DMS53 (cell line): Measurements from ENCODE around the gene GSS.
"Not testable (repeated sequence)": the region's sequence is repeated elsewhere in the genome, so short reads cannot be mapped to it uniquely, and the experiment has no call there.

ENCODE experiments used
- DNase-seq: peaks from one replicate; lab custom pipeline; 2025; lab: John Stamatoyannopoulos, UW

GSS gene

DNA sequence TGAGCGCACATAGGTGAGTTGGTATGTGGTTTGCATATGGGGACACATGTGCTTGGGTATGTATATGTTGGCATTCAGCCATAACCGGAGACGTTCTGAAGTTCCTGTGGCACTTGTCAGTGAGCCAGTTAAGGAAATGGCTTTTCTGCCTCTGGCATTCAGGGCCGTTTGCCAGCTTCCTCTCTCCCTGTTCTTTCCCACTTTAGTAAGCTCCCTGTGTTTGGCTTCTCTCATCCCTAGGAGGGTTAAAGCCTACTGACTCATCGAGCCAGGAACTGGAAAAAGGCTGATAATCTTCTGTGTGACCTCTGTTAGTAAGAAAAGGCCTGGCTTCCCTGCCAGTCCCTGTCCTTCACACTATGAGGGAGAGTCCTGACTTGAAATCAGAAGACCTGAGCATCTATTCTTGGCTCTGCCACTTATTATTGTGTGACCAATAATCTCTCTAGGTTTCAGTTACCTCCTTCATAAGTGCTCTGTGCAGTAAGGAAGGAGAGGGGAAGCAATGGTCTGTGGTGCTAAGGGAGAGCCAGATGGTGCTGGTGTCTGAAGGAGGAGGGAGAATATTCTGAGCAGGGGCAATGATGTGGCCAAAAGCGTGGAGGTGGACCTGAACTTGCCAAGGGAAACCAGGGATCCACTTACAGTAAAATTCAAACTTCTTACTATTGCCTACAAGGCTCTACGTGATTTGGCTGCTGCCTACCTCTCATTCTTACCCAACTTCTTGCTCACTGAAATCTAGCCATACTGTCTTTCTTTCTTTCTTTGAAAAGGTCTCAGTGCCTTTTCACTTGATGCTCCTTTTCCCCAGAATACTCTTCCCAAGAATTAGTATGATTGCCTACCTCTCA is 47.8 kb downstream of the GSS start:
- DNase-seq = peak; percentile 81

DNA sequence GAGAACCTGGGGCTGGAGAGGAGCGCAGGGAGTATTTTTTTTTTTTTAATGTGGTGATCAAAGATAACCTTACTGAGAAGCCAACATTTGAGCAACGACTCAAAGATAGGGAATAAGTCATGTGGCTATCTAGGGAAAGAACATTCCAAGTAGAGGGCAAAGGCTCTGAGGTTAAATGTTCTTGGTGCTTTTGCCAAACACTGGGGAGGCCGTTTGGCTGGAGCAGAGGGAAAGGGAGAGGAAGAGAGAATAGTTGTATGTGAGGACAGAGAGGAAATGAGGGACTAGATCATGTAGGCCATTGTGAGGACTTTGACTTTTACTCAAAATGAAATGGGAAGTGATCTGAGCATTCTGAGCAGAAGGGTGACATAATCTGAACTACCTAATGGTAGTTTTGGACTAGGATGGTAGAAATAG is 51.4 kb downstream of the GSS start:
- DNase-seq = no peak

DNA sequence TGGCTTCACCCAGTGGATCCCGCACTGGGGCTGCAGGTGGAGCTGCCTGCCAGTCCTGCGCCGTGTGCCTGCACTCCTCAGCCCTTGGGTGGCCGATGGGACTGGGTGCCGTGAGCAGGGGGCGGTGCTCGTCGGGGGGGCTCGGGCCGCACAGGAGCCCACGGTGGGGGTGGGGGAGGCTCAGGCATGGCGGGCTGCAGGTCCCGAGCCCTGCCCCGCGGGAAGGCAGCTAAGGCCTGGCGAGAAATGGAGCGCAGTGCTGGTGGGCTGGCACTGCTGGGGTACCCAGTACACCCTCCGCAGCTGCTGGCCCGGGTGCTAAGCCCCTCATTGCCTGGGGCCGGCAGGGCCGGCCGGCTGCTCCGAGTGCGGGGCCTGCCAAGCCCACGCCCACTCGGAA is 56.9 kb downstream of the GSS start:
- not testable (repeated sequence) for DNase-seq

DNA sequence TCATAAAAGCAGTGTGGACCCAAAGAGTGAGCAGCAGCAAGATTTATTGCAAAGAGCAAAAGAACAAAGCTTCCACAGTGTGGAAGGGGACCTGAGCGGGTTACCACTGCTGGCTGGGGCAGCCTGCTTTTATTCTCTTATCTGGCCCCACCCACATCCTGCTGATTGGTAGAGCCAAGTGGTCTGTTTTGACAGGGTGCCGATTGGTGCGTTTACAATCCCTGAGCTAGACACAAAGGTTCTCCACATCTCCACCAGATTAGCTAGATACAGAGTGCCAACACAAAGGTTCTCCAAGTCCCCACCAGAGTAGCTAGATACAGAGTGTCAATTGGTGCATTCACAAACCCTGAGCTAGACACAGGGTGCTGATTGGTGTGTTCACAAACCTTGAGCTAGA is 57.5 kb downstream of the GSS start:
- not testable (repeated sequence) for DNase-seq

DNA sequence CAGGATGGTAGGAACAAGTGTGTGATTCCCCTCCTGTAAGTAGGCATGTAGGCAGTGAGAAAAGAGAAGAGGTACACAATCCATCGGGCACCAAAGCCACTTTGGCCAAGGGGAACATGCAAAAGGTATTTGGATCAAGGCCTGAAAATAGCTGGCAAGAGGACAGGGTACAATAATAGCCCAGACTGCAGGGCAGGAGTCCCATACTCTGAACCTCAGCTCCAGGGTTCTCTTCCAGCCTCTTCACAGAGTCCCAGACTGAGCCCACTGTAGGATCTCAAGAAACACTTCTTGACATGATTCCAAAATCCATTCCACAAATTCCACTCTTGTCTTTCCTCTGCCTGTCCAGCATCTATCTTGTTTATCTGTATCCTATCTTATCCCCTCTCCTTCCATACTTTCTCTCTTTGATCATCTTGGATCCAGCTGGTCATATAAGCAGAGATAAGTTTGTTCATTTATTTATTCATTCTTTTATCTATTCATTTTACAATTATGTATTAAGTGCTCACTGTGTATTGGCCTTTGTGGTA is 59.5 kb downstream of the GSS start:
- no peak for DNase-seq

DNA sequence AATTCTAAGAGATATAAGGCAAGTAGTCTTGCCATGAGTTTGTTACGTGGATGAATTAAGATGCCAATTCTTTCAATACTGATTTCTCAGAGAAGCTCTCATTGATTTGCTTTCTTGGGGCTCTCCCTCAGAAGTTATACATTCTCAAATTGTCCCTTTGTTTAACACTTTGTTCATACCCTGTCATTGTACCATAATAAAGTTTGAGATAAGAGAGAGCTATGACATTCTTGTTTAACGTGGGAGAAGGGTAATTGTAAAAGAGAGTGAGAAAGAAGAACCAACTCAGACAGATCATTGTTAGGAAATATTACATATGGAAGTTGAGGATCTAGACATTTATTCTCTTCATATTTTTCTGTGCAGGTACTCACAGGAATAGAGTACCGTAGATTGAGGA is 60.1 kb downstream of the GSS start:
- no peak for DNase-seq

DNA sequence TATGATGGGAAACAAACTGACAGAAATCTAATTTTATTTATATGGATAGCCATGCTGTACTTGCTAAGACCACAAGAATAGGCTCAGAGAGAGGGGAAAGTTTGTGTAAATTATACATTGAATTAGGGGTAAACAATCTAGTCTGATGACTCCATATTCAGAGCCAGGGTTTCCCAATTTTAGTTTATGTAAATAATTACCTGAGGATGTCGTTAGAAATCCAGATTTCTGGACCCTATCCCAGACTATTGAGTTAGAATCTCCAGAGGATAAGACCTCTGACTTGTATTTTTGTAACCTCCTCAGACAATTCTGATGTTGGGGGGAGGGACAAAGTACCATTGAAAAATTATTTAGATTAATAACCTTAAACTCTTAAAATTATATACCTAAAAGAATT is 60.9 kb downstream of the GSS start:
- DNase-seq = no peak

DNA sequence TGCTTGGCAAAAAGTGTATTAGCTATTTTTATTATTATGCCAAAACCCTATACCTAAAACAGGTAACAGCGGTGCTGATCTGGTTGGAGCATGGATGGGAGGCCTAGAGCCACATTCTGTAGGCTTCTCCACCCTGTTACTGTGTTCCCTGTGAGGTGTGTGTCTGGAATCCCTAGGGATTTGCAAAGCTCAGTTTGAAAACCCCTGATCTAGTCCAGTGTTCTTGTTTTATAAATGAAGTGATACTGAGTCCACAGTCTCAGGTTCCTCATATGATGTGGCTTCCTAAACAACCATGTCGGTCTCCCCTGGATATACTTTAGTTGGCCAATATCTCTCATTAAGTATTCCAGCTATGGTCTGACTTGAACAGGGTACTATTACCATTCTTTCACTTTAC is 62.9 kb downstream of the GSS start:
- DNase-seq = no peak

DNA sequence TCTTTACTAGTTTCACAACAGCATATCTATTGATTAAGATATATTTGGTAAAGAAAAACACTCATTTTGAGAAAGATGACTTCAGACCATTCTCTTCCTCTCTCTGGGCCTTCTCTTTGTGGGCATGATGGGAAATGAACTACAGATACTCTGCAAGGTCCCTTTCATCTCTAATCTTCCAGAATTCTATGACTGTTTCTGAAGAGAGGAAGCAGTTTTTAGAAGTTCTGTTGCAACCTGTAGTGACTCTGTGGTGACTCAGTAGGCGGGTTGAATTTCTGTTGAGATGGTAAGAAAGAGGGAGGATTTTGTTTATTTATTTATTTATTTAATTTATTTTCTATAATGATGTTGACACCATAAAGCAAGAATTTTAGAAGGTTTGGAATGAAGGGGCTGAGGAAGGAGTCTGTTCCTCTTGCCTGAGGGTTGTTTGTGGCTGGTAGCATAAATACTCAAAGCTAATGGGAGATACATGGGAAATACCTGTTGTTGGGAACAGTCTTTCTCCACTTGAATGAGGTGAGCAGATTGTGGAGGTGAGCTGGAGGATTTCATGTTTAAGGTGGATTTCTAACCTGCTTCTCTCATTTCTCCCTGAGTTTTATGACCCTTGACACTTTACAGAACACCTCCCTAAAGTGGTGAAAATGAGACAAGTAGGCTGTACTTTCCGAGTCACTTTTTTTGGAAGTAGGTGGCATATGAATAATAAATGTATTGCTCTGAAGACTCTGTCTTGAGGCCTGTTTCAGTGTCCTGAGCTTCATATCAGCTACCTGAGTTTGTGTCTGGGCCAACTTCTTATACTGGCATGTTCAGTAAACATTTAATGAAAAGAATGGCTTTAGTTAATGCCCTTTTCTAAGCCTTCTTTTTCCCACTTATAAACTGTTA is 64.2 kb downstream of the GSS start:
- DNase-seq = no peak

DNA sequence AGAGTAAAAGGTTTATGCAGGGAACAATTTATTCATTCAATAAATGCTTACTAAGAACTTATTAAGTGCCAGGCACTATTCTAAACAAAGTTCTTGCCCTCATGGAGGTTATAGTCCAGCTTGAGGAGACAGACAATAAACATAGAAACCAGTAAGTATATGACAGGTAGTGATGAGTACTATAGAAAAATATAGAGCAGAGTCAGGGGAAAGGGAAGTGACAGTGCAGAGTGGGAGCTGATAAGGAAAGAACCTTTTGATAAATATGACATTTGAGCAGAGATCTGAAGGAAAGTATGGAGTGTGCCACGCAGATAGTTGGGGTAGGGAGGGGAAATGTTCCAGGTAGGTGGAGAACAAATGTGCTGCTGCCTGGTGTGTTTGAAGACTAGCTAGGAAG is 67.1 kb downstream of the GSS start:
- no peak for DNase-seq

DNA sequence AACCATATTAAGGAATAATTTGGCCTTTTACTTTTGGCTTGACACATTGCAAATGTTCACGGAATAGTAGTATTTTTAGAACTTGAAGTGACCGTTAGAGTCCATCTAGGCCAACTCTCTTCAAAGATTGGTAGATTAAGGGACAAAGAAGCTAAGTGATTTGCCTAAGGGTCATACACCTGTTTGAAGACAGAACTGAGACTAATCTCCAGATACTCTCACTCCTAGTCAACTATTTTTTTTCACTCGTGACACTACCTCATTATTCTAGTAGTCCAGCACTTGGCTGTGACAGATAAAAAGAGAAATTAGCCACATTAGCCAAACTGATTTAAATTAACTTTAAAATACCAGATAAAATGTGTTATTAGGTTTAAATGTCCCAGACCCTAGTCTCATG is 68.6 kb downstream of the GSS start:
- no peak for DNase-seq

DNA sequence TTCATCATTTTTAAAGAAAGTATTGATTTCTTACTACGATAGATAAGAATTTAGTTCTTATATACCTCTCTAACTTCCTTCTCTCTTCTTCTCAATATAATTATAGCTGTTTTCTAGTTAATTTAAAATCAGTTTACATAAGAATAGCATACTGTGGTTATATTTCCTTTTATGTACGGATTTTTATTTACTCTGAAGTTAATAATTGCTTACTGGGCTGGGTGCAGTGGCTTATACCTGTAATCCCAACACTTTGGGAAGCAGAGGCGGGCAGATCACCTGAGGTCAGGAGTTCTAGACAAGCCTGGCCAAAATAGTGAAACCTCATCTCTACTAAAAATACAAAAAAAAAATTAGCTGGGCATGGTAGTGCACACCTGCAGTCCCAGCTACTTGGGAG is 69.5 kb downstream of the GSS start:
- peak; percentile 43 for DNase-seq

DNA sequence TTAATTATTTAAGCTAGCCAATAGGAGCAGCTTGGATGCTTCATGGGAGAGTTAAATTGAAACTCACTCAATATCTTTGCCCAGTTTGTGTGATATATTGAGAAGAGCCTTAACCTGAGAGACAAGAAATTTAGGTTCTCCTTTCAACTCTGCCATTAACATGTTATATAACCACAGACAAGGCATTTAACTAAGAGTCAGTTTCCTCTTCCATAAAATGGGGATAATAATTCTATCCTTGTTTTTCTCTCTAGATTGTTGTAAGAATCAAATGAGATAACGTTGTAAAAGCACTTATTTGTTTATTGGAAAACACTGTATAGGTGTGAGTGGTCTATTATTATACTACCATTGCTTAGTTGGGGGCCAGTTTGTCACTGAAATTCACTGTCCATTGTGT is 71.3 kb downstream of the GSS start:
- DNase-seq = no peak

DNA sequence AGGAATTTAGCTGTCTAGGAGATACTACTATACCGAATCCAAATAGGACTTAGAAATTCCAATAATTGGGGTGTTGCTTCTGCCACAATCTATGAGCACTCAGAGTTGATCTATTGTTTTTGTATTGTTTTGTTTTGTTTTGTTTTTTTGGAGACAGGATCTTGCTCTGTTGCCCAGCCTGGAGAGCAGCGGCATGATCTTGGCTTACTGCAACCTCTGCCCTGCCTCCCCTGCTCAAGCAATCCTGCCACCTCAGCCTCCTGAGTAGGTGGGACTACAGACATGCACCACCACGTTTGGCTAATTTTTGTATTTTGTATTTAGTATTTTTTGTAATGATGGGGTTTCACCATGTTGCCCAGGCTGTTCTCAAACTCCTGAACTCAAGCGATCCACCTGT is 71.8 kb downstream of the GSS start:
- DNase-seq = no peak

DNA sequence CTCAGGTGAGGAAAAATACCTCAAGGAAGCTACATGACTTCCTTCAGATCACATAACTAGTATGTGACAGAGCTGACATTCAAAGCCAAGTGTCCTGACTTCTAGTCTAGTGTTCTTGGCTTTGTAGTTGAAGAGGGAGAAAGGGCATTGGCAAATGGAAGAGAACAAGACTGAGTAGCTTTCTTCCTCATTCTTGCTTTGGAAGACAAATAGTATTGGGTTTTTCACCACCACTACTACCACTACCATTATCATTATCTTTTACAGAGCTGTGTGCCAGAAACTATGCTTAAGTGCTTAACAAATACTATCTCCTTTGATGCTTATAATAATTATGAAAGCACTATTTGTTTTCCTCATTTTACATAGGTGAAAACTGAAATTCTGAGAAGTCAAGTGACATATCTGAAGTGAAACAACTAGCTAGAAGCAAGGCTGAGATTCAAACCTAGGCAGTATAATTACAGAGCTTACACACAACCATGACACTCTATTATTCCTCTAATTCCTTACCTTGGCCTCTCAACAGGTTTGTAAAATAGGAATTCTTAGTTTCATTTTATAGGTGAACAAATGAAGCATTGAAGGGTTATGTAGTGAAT is 72.4 kb downstream of the GSS start:
- DNase-seq = no peak

DNA sequence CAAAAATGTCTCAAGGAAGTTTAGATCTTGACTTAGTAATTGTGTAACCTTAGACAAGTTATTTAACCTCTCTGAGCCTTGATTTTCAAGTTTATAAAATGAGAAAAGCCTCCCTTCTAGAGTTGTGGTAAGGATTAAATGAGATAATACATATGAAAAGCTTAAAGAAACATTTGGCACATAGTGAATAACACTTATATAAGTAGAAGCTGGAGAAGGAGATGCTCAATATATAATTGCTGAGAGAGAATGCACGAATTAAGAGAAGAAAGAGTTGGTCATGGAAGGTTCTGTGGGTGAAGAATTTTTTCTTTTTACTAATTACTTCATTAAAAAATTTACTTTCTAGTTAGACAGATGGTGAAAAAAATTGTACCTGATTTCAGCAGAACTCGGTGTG is 73.9 kb downstream of the GSS start:
- DNase-seq = no peak

DNA sequence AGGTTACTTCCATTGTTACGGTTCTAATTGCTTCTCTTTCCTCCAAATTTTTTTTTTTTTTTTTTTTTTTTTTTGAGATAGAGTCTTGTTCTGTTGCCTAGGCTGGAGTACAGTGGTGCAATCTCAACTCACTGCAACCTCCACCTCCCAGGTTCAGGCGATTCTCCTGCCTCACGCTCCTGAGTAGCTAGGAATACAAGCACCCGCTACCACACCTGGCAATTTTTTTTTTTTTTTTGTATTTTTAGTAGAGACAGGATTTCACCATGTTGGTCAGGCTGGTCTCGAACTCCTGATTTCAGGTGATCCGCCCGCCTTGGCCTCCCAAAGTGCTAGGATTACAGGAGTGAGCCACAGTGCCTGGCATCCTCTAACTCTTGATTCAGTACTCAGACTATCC is 74.6 kb downstream of the GSS start:
- not testable (repeated sequence) for DNase-seq

DNA sequence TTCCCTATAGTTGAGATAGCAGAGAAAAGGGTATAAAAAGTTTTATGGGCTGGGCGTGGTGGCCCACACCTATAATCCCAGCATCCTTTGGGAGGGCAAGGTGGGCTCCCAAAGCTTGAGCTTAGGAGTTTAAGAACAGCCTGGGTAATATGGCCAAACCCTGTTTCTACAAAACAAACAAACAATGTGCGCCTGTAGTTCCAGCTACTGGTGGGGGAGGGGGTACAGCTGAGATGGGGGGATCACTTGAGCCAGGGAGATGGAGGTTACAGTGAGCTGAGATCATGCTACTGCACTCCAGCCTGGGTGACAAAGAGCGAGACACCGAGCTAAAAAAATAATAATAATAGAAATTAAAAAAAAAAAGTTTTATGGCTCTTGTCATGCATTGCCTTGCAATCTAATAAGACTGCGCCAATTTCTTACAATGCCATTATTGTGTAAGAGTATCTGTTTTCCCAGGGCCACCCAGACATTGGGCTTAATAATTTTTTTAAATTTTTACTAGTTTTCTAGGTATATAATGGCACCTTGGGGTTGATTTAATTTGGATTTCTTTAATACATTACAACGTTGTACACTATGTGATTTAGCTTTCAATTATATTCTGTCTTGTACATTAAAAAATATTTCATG is 75.3 kb downstream of the GSS start:
- no peak for DNase-seq
